Karpas-422 (cell line): Measurements from ENCODE around the gene DDX20. TPM values are rescaled to one million over a fixed set of nuclear protein-coding genes. Genes with fewer than 3 reads are reported as not detected.

Experiments used
- DNase-seq: peaks from one replicate; pipeline ENCODE4 v3.0.0-alpha.2; 2015
- H2AFZ ChIP-seq: fragments of 200-600 bp; sonication (generic); 2 replicates; pipeline ENCODE4 v1.6.1; 2014; ENCODE audit warnings: antibody characterized with exemption, low read length, mixed read lengths
- H3K27ac ChIP-seq: fragments of 200-600 bp; sonication (generic); 2 replicates; pipeline ENCODE4 v1.5.1; 2014; ENCODE audit warnings: mild to moderate bottlenecking, low read length, moderate library complexity
- H3K27me3 ChIP-seq: fragments of 200-600 bp; sonication (generic); 2 replicates; pipeline ENCODE4 v1.6.1; 2014; ENCODE audit warnings: low read length, mixed read lengths
- H3K36me3 ChIP-seq: fragments of 200-600 bp; sonication (generic); 2 replicates; pipeline ENCODE4 v1.6.1; 2014; ENCODE audit warnings: low read length, mixed read lengths; ENCODE audit not compliant: insufficient read depth
- H3K4me1 ChIP-seq: fragments of 200-600 bp; sonication (generic); 2 replicates; pipeline ENCODE4 v1.6.1; 2014; ENCODE audit warnings: mild to moderate bottlenecking, low read length, mixed read lengths
- H3K4me2 ChIP-seq: fragments of 200-600 bp; sonication (generic); 2 replicates; pipeline ENCODE4 v1.6.1; 2014; ENCODE audit warnings: low read length, low read depth, mild to moderate bottlenecking; ENCODE audit not compliant: poor library complexity, severe bottlenecking
- H3K4me3 ChIP-seq: fragments of 200-600 bp; sonication (generic); 2 replicates; pipeline ENCODE4 v1.5.1; 2014; ENCODE audit warnings: mild to moderate bottlenecking, antibody characterized with exemption, low read length, mixed read lengths
- H3K79me2 ChIP-seq: fragments of 200-600 bp; sonication (generic); 2 replicates; pipeline ENCODE4 v1.6.1; 2014; ENCODE audit warnings: mild to moderate bottlenecking, low read length, mixed read lengths
- H3K9ac ChIP-seq: fragments of 200-600 bp; sonication (generic); 2 replicates; pipeline ENCODE4 v1.6.0; 2014; ENCODE audit warnings: low read length
- H3K9me2 ChIP-seq: fragments of 200-600 bp; sonication (generic), shearing (Covaris generic); replicated peaks from 2 replicates; pipeline ENCODE4 v1.6.0; 2014; ENCODE audit warnings: mild to moderate bottlenecking, low read length, moderate library complexity; ENCODE audit not compliant: insufficient read depth
- H3K9me3 ChIP-seq: fragments of 300-700, 200-600 bp; sonication (generic); 2 replicates; pipeline ENCODE4 v1.6.1; 2014; ENCODE audit warnings: low read length, mixed read lengths
- H4K20me1 ChIP-seq: fragments of 200-600 bp; sonication (generic); 2 replicates; pipeline ENCODE4 v1.6.1; 2014; ENCODE audit warnings: mild to moderate bottlenecking, antibody characterized with exemption, low read length, low read depth; ENCODE audit not compliant: insufficient read depth
- total RNA-seq: library from RNA; depleted of rRNA; stranded (reverse); fragments of >200 nt; shearing (Covaris generic); gene quantifications from 2 replicates; pipeline ENCODE4 v1.2.3, GENCODE V29; 2014; ENCODE audit warnings: low replicate concordance

Gene DDX20
- total RNA-seq, 1 experiment from 2014 or later: 33.3 TPM

DNA sequence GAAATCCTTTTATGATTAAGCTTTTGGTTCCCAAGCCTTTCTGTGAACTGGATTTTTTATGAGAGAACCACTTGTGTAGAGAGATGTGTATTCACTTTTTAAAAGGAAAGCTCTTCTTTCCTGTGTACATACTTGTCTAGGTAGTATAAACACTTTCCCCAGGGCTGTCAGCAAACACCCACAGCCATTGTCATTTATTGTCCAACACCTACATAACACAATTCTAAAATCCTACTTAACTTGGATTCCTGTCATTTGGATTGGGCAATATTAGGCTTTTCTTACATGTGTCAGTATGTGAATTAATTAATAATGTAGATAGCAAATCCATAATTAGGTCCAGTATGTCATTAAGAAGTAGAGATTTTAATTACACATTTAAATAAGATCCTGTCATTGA lies 12.3 kb downstream of the DDX20 start:
- Histone ChIP-seq H3K27me3 (no peaks in the 10 kb centered on the region), H3K79me2 (peaks cover 12% of the 10 kb centered on the region), H3K9ac (no peak overlapping the region), H3K4me2 (no peak overlapping the region), H3K4me1 (peaks cover 5% of the 10 kb centered on the region; the same call in 1 of the 2 replicates), H4K20me1 (peaks cover 12% of the 10 kb centered on the region), H3K4me3 (no peak overlapping the region), H3K9me2 (no peaks in the 10 kb centered on the region), H3K9me3 (no peaks in the 10 kb centered on the region), H2AFZ (no peak overlapping the region), H3K27ac (no peak overlapping the region), H3K36me3 (peaks cover 41% of the 10 kb centered on the region)
- DNase-seq: no peak

DNA sequence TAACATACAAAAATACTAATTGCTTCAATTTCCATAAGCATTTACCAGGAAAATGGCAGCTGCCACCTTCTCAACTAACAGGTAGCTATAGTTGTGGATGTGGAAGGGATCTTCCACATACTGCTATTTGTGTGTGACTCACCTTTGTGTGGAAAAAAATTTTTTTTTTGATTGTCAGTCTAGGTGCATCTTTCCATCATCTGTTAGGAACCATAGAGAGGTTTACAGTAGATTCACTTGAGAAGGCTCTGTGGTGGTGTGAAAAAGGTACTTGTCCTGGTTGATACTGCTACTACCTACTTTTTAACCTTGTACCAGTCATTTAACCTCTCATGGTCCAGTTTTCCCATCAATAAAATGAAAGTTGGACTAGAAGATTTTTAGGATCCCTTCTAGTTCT lies 12.9 kb downstream of the DDX20 start:
- Histone ChIP-seq H3K4me2 (no peak overlapping the region), H2AFZ (no peak overlapping the region), H3K27ac (no peak overlapping the region), H3K79me2 (peaks cover 12% of the 10 kb centered on the region), H3K9me3 (no peaks in the 10 kb centered on the region), H4K20me1 (peaks cover 12% of the 10 kb centered on the region), H3K36me3 (peaks cover 40% of the 10 kb centered on the region), H3K4me3 (no peak overlapping the region), H3K9ac (no peak overlapping the region), H3K27me3 (no peaks in the 10 kb centered on the region), H3K9me2 (no peaks in the 10 kb centered on the region), H3K4me1 (peaks cover 5% of the 10 kb centered on the region; the same call in 1 of the 2 replicates)
- no peak for DNase-seq

DNA sequence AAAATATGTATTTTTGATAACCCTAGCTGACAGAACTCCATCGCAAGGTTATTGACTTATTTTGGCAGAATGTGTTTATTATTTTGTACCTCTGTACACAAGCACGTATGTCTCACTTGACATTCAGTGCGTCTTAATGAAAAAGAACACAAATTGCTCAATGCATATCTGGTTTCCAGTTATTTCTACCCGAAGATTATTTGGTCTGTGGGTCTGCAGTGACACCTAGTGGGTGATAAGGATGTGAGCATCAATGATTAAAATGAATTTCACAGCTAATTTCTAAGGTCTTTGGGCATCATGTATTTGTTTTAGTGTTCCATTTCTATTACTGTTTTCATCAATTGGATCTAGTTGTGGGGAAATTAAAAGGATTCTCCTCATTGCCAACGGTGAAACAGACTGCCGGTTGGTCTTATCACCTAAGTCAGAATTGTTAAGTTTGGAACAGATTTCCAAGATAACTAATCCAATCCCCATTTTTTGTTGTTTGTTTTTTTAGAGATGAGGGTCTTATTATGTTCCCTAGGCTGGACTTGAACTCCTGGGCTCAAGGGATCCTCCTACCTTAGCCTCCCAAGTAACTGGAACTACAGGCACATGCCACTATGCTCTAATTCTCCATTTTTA lies 13.9 kb downstream of the DDX20 start:
- peak; percentile 91 for DNase-seq
- H3K79me2 ChIP-seq: peaks cover 10% of the 10 kb centered on the region
- no peaks in the 10 kb centered on the region for H3K9me3 ChIP-seq
- peaks cover 12% of the 10 kb centered on the region for H4K20me1 ChIP-seq
- no peak overlapping the region for H3K9ac ChIP-seq
- no peaks in the 10 kb centered on the region for H3K27me3 ChIP-seq
- peaks cover 5% of the 10 kb centered on the region; the same call in 1 of the 2 replicates for H3K4me1 ChIP-seq
- H3K27ac ChIP-seq: no peak overlapping the region
- H3K4me2 ChIP-seq: no peak overlapping the region
- peaks cover 35% of the 10 kb centered on the region for H3K36me3 ChIP-seq
- H2AFZ ChIP-seq: no peak overlapping the region
- no peak overlapping the region for H3K4me3 ChIP-seq
- H3K9me2 ChIP-seq: no peaks in the 10 kb centered on the region

DNA sequence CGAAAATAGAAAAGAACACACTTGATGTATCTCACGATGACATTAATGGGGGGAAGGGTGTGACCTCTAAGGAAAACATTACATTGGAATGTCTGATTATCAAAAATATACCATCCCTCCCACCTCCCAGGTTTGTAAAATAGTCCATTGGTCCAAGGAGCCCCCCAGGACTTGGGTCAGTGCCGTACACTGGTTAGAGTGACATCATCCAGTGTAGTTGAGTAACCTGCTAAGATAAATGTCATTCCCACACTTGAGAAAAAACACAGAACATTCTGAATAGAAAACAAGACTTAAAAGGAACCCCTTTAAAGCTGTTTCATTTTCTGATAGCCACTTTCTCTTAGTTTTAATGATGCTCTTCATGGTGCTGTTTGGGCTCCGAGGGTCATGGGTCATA lies 15.2 kb downstream of the DDX20 start:
- H3K4me3 ChIP-seq: no peak overlapping the region
- peaks cover 5% of the 10 kb centered on the region; the same call in 1 of the 2 replicates for H3K4me1 ChIP-seq
- no peak overlapping the region for H3K9ac ChIP-seq
- no peaks in the 10 kb centered on the region for H3K27me3 ChIP-seq
- H3K9me2 ChIP-seq: no peaks in the 10 kb centered on the region
- DNase-seq: no peak
- H3K9me3 ChIP-seq: no peaks in the 10 kb centered on the region
- H3K27ac ChIP-seq: no peak overlapping the region
- H4K20me1 ChIP-seq: peaks cover 12% of the 10 kb centered on the region
- H3K79me2 ChIP-seq: peaks cover 8% of the 10 kb centered on the region
- H3K36me3 ChIP-seq: peaks cover 22% of the 10 kb centered on the region
- H3K4me2 ChIP-seq: no peak overlapping the region
- no peak overlapping the region for H2AFZ ChIP-seq

DNA sequence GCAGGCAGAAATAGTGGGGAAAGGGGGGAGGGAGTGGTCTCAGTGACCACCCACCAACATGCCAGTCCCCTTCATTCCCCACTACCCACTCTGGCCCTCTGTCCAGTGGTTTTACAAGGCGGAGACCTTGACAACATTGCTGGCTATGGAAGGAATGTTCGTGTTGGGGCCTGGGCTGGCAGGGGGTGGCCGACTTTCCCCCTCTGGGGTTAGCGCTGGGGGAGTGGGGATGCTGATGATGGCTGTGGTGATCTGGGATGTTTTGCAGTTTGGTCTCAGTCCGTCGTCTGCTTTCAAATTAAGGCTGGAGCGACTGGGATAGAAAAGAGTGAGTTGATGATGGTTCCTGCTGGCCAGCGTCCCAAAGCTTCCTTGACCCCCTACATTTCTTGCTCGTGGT lies 20.3 kb downstream of the DDX20 start:
- H3K4me3 ChIP-seq: no peak overlapping the region
- no peaks in the 10 kb centered on the region for H3K79me2 ChIP-seq
- H4K20me1 ChIP-seq: no peaks in the 10 kb centered on the region
- H3K4me2 ChIP-seq: no peak overlapping the region
- DNase-seq: no peak
- no peak overlapping the region for H2AFZ ChIP-seq
- H3K9me2 ChIP-seq: no peaks in the 10 kb centered on the region
- no peaks in the 10 kb centered on the region for H3K36me3 ChIP-seq
- H3K4me1 ChIP-seq: no peaks in the 10 kb centered on the region
- no peaks in the 10 kb centered on the region for H3K27me3 ChIP-seq
- H3K9me3 ChIP-seq: no peaks in the 10 kb centered on the region
- no peak overlapping the region for H3K9ac ChIP-seq
- H3K27ac ChIP-seq: no peak overlapping the region

DNA sequence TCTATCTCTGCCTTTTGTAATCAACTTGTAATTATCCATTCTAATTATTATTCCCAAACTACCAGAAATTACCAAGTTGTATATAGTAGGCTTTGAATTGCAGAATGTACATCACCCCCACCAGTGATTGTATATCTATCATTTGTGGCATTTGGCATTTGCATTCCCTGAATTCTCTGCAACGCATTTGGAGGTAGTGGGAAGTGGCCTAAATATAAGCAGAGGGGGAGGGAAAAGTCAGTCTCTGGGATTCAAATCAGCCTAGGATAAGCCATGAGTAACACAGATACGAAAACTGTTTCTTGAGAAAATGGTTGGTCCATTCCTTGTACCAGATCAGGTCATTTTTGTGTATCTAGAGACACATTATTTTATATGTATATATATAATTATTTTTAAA lies 20.7 kb downstream of the DDX20 start:
- no peak overlapping the region for H2AFZ ChIP-seq
- no peaks in the 10 kb centered on the region for H4K20me1 ChIP-seq
- H3K4me1 ChIP-seq: no peaks in the 10 kb centered on the region
- H3K27ac ChIP-seq: no peak overlapping the region
- no peak for DNase-seq
- H3K27me3 ChIP-seq: no peaks in the 10 kb centered on the region
- H3K9me2 ChIP-seq: no peaks in the 10 kb centered on the region
- H3K9me3 ChIP-seq: no peaks in the 10 kb centered on the region
- no peak overlapping the region for H3K9ac ChIP-seq
- H3K79me2 ChIP-seq: no peaks in the 10 kb centered on the region
- no peak overlapping the region for H3K4me2 ChIP-seq
- H3K36me3 ChIP-seq: no peaks in the 10 kb centered on the region
- no peak overlapping the region for H3K4me3 ChIP-seq

DNA sequence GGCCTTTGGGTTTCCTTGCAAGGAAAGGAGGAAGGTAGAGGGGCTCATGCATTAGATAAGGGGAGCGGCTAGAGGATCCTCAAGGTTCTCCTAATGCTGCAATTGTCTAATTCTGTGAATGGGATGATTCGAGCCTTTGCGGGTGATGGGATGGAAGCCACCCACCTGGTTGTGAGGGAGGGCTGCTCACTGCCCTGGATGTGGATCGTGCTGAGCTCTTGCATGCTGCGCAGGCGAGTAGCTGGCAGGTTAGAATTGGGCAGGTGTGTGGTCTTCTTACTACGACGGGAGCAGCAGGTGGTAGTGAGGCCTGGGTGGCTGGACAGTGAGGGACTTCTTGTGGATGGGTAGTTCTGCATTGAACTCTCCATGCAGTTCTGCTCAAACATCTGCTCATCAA lies 21.2 kb downstream of the DDX20 start:
- Histone ChIP-seq H3K27ac (no peak overlapping the region), H3K9me2 (no peaks in the 10 kb centered on the region), H3K4me1 (no peaks in the 10 kb centered on the region), H2AFZ (no peak overlapping the region), H3K27me3 (no peaks in the 10 kb centered on the region), H3K4me3 (no peak overlapping the region), H3K4me2 (no peak overlapping the region), H3K9ac (no peak overlapping the region), H3K9me3 (no peaks in the 10 kb centered on the region), H3K36me3 (no peaks in the 10 kb centered on the region), H3K79me2 (no peaks in the 10 kb centered on the region), H4K20me1 (no peaks in the 10 kb centered on the region)
- no peak for DNase-seq

DNA sequence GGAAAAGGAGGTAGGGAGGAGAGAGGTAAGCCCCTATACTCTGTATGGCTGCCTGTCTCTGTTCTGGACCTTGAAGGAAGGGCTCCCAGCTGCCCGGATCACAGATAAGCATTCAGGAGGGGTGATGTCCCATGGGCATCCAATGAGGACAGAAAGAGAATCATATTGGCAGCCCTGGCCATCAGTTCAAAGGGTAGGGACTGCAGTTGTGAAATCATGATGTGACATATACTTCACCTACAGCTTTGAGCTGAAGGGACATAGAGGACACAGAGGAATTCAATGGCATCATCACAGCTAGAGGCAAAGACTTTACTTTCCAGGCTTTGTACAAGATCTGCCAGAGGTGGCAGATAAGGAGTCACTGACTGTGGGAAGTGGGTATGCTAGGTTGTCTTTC lies 21.6 kb downstream of the DDX20 start:
- no peaks in the 10 kb centered on the region for H3K9me3 ChIP-seq
- H2AFZ ChIP-seq: no peak overlapping the region
- no peak overlapping the region for H3K4me3 ChIP-seq
- DNase-seq: no peak
- no peak overlapping the region for H3K9ac ChIP-seq
- H4K20me1 ChIP-seq: no peaks in the 10 kb centered on the region
- no peak overlapping the region for H3K27ac ChIP-seq
- no peaks in the 10 kb centered on the region for H3K9me2 ChIP-seq
- no peaks in the 10 kb centered on the region for H3K4me1 ChIP-seq
- H3K79me2 ChIP-seq: no peaks in the 10 kb centered on the region
- no peak overlapping the region for H3K4me2 ChIP-seq
- no peaks in the 10 kb centered on the region for H3K27me3 ChIP-seq
- no peaks in the 10 kb centered on the region for H3K36me3 ChIP-seq
